Measurements from ENCODE around the gene IGFBP2. TPM values are rescaled to one million over a fixed set of nuclear protein-coding genes. Genes with fewer than 3 reads are reported as not detected.

IGFBP2 gene
- total RNA-seq, 1 donor from 2014 or later = 252 TPM

- H3K4me3 Mint-ChIP-seq = no peak overlapping the region
- no peak for DNase-seq (ENCODE audit: extremely low spot score, unreplicated experiment)
- no peak for TF ChIP-seq CTCF (conservative IDR thresholded peaks at IDR 0.05)
- H3K9me3 Mint-ChIP-seq = no peaks in the 10 kb centered on the region
- H3K4me1 Mint-ChIP-seq (ENCODE audit: unreplicated experiment) = peaks cover 32% of the 10 kb centered on the region
- peak overlapping the region; percentile 83 for H3K27ac Mint-ChIP-seq
- no peaks in the 10 kb centered on the region for H3K27me3 Mint-ChIP-seq
- H3K36me3 Mint-ChIP-seq = peaks cover 14% of the 10 kb centered on the region
Observed at GRCh38 chr2:216660496-216660895, 27.3 kb downstream of the IGFBP2 start.

GRCh38 chr2:216661051-216661450, 27.8 kb downstream of the IGFBP2 start:
- Mint-ChIP-seq H3K4me1 (ENCODE audit: unreplicated experiment) (peaks cover 38% of the 10 kb centered on the region), H3K4me3 (no peak overlapping the region), H3K36me3 (peaks cover 14% of the 10 kb centered on the region), H3K27me3 (no peaks in the 10 kb centered on the region), H3K27ac (no peak overlapping the region), H3K9me3 (no peaks in the 10 kb centered on the region)
- no peak for DNase-seq (ENCODE audit: extremely low spot score, unreplicated experiment)
- TF ChIP-seq CTCF (conservative IDR thresholded peaks at IDR 0.05) = no peak

- H3K27ac Mint-ChIP-seq = no peak overlapping the region
- H3K27me3 Mint-ChIP-seq = no peaks in the 10 kb centered on the region
- peaks cover 40% of the 10 kb centered on the region for H3K4me1 Mint-ChIP-seq (ENCODE audit: unreplicated experiment)
- TF ChIP-seq CTCF (conservative IDR thresholded peaks at IDR 0.05) = peak; percentile 17
- H3K9me3 Mint-ChIP-seq = no peaks in the 10 kb centered on the region
- no peak for DNase-seq (ENCODE audit: extremely low spot score, unreplicated experiment)
- H3K36me3 Mint-ChIP-seq = peaks cover 14% of the 10 kb centered on the region
- H3K4me3 Mint-ChIP-seq = no peak overlapping the region
Observed at GRCh38 chr2:216661639-216662375, 28.6 kb downstream of the IGFBP2 start.

- H3K4me1 Mint-ChIP-seq (ENCODE audit: unreplicated experiment) = peaks cover 27% of the 10 kb centered on the region
- TF ChIP-seq CTCF (conservative IDR thresholded peaks at IDR 0.05) = no peak
- no peaks in the 10 kb centered on the region for H3K27me3 Mint-ChIP-seq
- DNase-seq (ENCODE audit: extremely low spot score, unreplicated experiment) = no peak
- no peak overlapping the region for H3K4me3 Mint-ChIP-seq
- peaks cover 14% of the 10 kb centered on the region for H3K36me3 Mint-ChIP-seq
- H3K9me3 Mint-ChIP-seq = no peaks in the 10 kb centered on the region
- H3K27ac Mint-ChIP-seq = no peak overlapping the region
Observed at GRCh38 chr2:216663106-216663505, 29.9 kb downstream of the IGFBP2 start.

- no peak overlapping the region for H3K4me3 Mint-ChIP-seq
Observed at GRCh38 chr2:216663846-216664245, 30.6 kb downstream of the IGFBP2 start.

More at GRCh38 chr2:216663846-216664245, 30.6 kb downstream of the IGFBP2 start:
- no peak for DNase-seq (ENCODE audit: extremely low spot score, unreplicated experiment)
- TF ChIP-seq CTCF (conservative IDR thresholded peaks at IDR 0.05) = no peak
- Mint-ChIP-seq H3K27me3 (no peaks in the 10 kb centered on the region), H3K4me1 (ENCODE audit: unreplicated experiment) (peaks cover 24% of the 10 kb centered on the region), H3K9me3 (no peaks in the 10 kb centered on the region), H3K36me3 (peaks cover 14% of the 10 kb centered on the region), H3K27ac (no peak overlapping the region)

All from type B pancreatic cell (in vitro differentiated cells).